Esophagus muscularis mucosa (tissue), 4 donors: ENCODE measurements around the gene IFITM1.

Source experiments
- EP300 ChIP-seq: sonication (generic); formaldehyde crosslinking; IDR thresholded peaks from one replicate; pipeline ENCODE4 v1.6.1; 2017; ENCODE audit warnings: antibody characterized with exemption
- POLR2A ChIP-seq: fragments of 450-650 bp; IDR thresholded peaks from one replicate; pipeline ENCODE4 v1.6.1; 2017; ENCODE audit warnings: antibody characterized with exemption, moderate library complexity, mild to moderate bottlenecking, low read depth
- TF ChIP-seq, protein P1 (sequence below), 3 experiments: fragments of 200-600 bp in 2 of 3; fragments of 450-650 bp in 1 of 3; sonication (generic) in 2 of 3; IDR thresholded peaks; one replicate each; pipeline ENCODE4 v1.5.1; 2017 to 2019; ENCODE audit warnings: antibody characterized with exemption in 3 of 3, mild to moderate bottlenecking in 2 of 3, moderate library complexity in 1 of 3

DNA sequence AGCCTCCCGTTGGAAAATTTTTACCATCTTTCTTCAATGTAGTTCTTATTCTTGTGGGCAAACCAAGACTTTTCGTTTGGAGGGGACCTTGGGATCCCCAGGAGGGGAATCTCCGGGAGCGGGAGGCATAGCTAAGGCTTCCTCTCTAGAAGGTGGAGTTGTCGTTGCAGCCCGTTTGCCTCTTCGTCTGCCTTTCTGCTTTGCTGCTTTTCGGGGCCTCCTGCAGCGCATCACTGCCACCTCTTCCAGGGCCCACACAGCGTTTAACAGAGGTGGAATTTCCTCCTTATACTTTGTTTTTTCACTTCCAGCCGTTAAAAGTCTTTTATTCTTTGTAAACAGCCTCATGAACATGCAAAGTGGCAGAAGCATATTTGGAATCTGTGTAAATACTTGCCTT is 10.3 kb downstream of the IFITM1 start:
- TF ChIP-seq EP300 (no peak), POLR2A (no peak)
- TF ChIP-seq, protein P1, sequence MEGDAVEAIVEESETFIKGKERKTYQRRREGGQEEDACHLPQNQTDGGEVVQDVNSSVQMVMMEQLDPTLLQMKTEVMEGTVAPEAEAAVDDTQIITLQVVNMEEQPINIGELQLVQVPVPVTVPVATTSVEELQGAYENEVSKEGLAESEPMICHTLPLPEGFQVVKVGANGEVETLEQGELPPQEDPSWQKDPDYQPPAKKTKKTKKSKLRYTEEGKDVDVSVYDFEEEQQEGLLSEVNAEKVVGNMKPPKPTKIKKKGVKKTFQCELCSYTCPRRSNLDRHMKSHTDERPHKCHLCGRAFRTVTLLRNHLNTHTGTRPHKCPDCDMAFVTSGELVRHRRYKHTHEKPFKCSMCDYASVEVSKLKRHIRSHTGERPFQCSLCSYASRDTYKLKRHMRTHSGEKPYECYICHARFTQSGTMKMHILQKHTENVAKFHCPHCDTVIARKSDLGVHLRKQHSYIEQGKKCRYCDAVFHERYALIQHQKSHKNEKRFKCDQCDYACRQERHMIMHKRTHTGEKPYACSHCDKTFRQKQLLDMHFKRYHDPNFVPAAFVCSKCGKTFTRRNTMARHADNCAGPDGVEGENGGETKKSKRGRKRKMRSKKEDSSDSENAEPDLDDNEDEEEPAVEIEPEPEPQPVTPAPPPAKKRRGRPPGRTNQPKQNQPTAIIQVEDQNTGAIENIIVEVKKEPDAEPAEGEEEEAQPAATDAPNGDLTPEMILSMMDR (IDR thresholded peaks at IDR 0.05), result no peak
